Ascending aorta (tissue), 2 donors: ENCODE results near the gene ABI3BP. TPM values are rescaled to one million over a fixed set of nuclear protein-coding genes. Genes with fewer than 3 reads are reported as not detected.

Experiments
- DNase-seq, 2 donors: peaks; one replicate each; pipeline ENCODE4 v3.0.0-alpha.2; 2019; ENCODE audit warnings: low spot score in 2 of 2
- H3K27ac ChIP-seq, 2 donors: fragments of 200-600 bp; sonication (generic); one replicate each; pipeline ENCODE4 v1.5.1; 2016 to 2017; ENCODE audit warnings: mild to moderate bottlenecking in 1 of 2
- H3K27me3 ChIP-seq: fragments of 200-600 bp; sonication (generic); one replicate; pipeline ENCODE4 v1.5.1; 2017
- H3K36me3 ChIP-seq, 2 donors: fragments of 200-600 bp; sonication (generic); one replicate each; pipeline ENCODE4 v1.5.1; 2016
- H3K4me1 ChIP-seq, 2 donors: fragments of 200-600 bp; sonication (generic); one replicate each; pipeline ENCODE4 v1.5.1; 2016 to 2017; ENCODE audit warnings: mild to moderate bottlenecking in 1 of 2
- H3K4me3 ChIP-seq, 2 donors: fragments of 200-600 bp; sonication (generic); one replicate each; pipeline ENCODE4 v1.5.1; 2016 to 2017; ENCODE audit warnings: mild to moderate bottlenecking in 1 of 2
- H3K9me3 ChIP-seq, 2 donors: fragments of 200-600 bp; sonication (generic); one replicate each; pipeline ENCODE4 v1.5.1; 2016
- CTCF ChIP-seq, 3 experiments: fragments of 200-600 bp in 2 of 3; fragments of 450-650 bp in 1 of 3; sonication (generic) in 2 of 3; IDR thresholded peaks; one replicate each; pipeline ENCODE4 v1.5.1; 2016 to 2019; ENCODE audit warnings: antibody characterized with exemption in 3 of 3, mild to moderate bottlenecking in 1 of 3, moderate library complexity in 1 of 3
- intact Hi-C: fragments of 100-400 bp; cut with DNase I; formaldehyde crosslinking; loops from one replicate; pipeline ENCODE4 v1.15.1; 2023
- total RNA-seq: library from RNA; depleted of rRNA; stranded (reverse); fragments of >200 nt; gene quantifications from one replicate; pipeline ENCODE4 v1.1.0, GENCODE V29; 2016

ABI3BP gene
- total RNA-seq, 1 donor from 2014 or later = 54.2 TPM

- DNase-seq = no peak
- Histone ChIP-seq H3K9me3 (no peaks in the 10 kb centered on the region), H3K27me3 (no peaks in the 10 kb centered on the region), H3K4me3 (no peak overlapping the region), H3K4me1 (no peaks in the 10 kb centered on the region), H3K36me3 (peaks cover 0 to 13% of the 10 kb centered on the region in 2 donors), H3K27ac (no peak overlapping the region)
- no peak for TF ChIP-seq CTCF (IDR thresholded peaks at IDR 0.05)
- intact Hi-C loops = no loop called here
Observed at GRCh38 chr3:100776746-100777145, 216.5 kb downstream of the ABI3BP start.

GRCh38 chr3:100776097-100776729 is 217.0 kb downstream of the ABI3BP start:
- intact Hi-C loops = no loop called here
- no peak for DNase-seq
- Histone ChIP-seq H3K4me1 (no peaks in the 10 kb centered on the region), H3K27me3 (no peaks in the 10 kb centered on the region), H3K36me3 (peaks cover 0 to 13% of the 10 kb centered on the region in 2 donors), H3K27ac (no peak overlapping the region), H3K9me3 (no peaks in the 10 kb centered on the region), H3K4me3 (no peak overlapping the region)
- TF ChIP-seq CTCF (IDR thresholded peaks at IDR 0.05) = no peak

- H3K4me1 ChIP-seq = no peaks in the 10 kb centered on the region
- no peak for TF ChIP-seq CTCF (IDR thresholded peaks at IDR 0.05)
- H3K27me3 ChIP-seq = no peaks in the 10 kb centered on the region
- H3K36me3 ChIP-seq = peaks cover 0 to 13% of the 10 kb centered on the region in 2 donors
- no peak overlapping the region for H3K27ac ChIP-seq
- H3K4me3 ChIP-seq = no peak overlapping the region
- no peak for DNase-seq
- intact Hi-C loops = no loop called here
- H3K9me3 ChIP-seq = no peaks in the 10 kb centered on the region
Observed at GRCh38 chr3:100775669-100776068, 217.6 kb downstream of the ABI3BP start.

GRCh38 chr3:100775226-100775625 is 218.0 kb downstream of the ABI3BP start:
- Histone ChIP-seq H3K4me1 (no peaks in the 10 kb centered on the region), H3K27ac (no peak overlapping the region), H3K27me3 (no peaks in the 10 kb centered on the region), H3K9me3 (no peaks in the 10 kb centered on the region), H3K4me3 (no peak overlapping the region), H3K36me3 (peaks cover 0 to 13% of the 10 kb centered on the region in 2 donors)
- no peak for TF ChIP-seq CTCF (IDR thresholded peaks at IDR 0.05)
- intact Hi-C loops = no loop called here
- DNase-seq = no peak

- no peaks in the 10 kb centered on the region for H3K4me1 ChIP-seq
- intact Hi-C loops = no loop called here
- no peak for TF ChIP-seq CTCF (IDR thresholded peaks at IDR 0.05)
- H3K36me3 ChIP-seq = peaks cover 0 to 7% of the 10 kb centered on the region in 2 donors
- no peak overlapping the region for H3K27ac ChIP-seq
- no peaks in the 10 kb centered on the region for H3K27me3 ChIP-seq
- no peak overlapping the region for H3K4me3 ChIP-seq
- no peak for DNase-seq
- H3K9me3 ChIP-seq = no peaks in the 10 kb centered on the region
Observed at GRCh38 chr3:100769693-100770092, 223.5 kb downstream of the ABI3BP start.

- Histone ChIP-seq H3K36me3 (no peaks in the 10 kb centered on the region), H3K4me3 (no peak overlapping the region), H3K27me3 (no peaks in the 10 kb centered on the region), H3K9me3 (no peaks in the 10 kb centered on the region), H3K4me1 (no peaks in the 10 kb centered on the region), H3K27ac (no peak overlapping the region)
- DNase-seq = no peak
- no peak for TF ChIP-seq CTCF (IDR thresholded peaks at IDR 0.05)
- intact Hi-C loops = no loop called here
Observed at GRCh38 chr3:100766069-100766468, 227.2 kb downstream of the ABI3BP start.
